CD4-positive, CD25-positive, alpha-beta regulatory T cell (primary cell): ENCODE measurements around the gene MICU1. TPM values are rescaled to one million over a fixed set of nuclear protein-coding genes. Genes with fewer than 3 reads are reported as not detected.

Experiments used
- ATAC-seq, 2 donors: fragments of 150-1000 bp; cut with Tn5 transposase; one replicate each; pipeline ENCODE4 v1.10.0; 2021; ENCODE audit warnings: low read depth in 2 of 2, moderate number of reproducible peaks in 2 of 2, moderate library complexity in 1 of 2
- DNase-seq, 3 donors: peaks; one replicate each; pipeline versions ENCODE4 v3.0.0 to v3.0.0-alpha.2; 2012 to 2022; ENCODE audit warnings: mixed read lengths in 1 of 3
- H3K27ac ChIP-seq: one replicate; pipeline ENCODE4 v1.7.0; 2013; ENCODE audit warnings: mild to moderate bottlenecking, low read length; ENCODE audit not compliant: insufficient read depth, poor library complexity, severe bottlenecking
- H3K27me3 ChIP-seq: one replicate; pipeline ENCODE4 v1.7.0; 2013; ENCODE audit warnings: low read length; ENCODE audit not compliant: control insufficient read depth, insufficient read depth
- H3K36me3 ChIP-seq: one replicate; pipeline ENCODE4 v1.7.0; 2013; ENCODE audit warnings: mild to moderate bottlenecking, low read length, moderate library complexity; ENCODE audit not compliant: control insufficient read depth, insufficient read depth
- H3K4me1 ChIP-seq: 2 replicates; pipeline ENCODE4 v1.7.0; 2013; ENCODE audit warnings: mild to moderate bottlenecking, low read length; ENCODE audit not compliant: insufficient read depth, control insufficient read depth, poor library complexity, severe bottlenecking
- H3K4me3 ChIP-seq: one replicate; pipeline ENCODE4 v1.7.0; 2013; ENCODE audit warnings: low read depth, mild to moderate bottlenecking, low read length, moderate library complexity
- H3K9me3 ChIP-seq, 2 experiments: 1 replicate in 1 of 2; 2 replicates in 1 of 2; pipeline ENCODE4 v1.7.0; 2013; ENCODE audit warnings: low read length in 2 of 2, mild to moderate bottlenecking in 1 of 2, moderate library complexity in 1 of 2; ENCODE audit not compliant: control insufficient read depth in 2 of 2
- H3K27ac Mint-ChIP-seq, 3 donors: one replicate each; pipeline ENCODE4 v1.8.0; 2020 to 2022; ENCODE audit warnings: mild to moderate bottlenecking in 3 of 3, mixed read lengths in 3 of 3, moderate library complexity in 2 of 3
- H3K27me3 Mint-ChIP-seq: one replicate; pipeline ENCODE4 v1.8.0; 2022; ENCODE audit warnings: mild to moderate bottlenecking, mixed read lengths
- H3K36me3 Mint-ChIP-seq: one replicate; pipeline ENCODE4 v1.8.0; 2020; ENCODE audit warnings: mixed read lengths
- H3K4me1 Mint-ChIP-seq, 4 donors: one replicate each; pipeline ENCODE4 v1.8.0; 2020 to 2022; ENCODE audit warnings: mixed read lengths in 4 of 4, mild to moderate bottlenecking in 1 of 4
- H3K4me3 Mint-ChIP-seq, 4 donors: one replicate each; pipeline ENCODE4 v1.8.0; 2020 to 2022; ENCODE audit warnings: mild to moderate bottlenecking in 4 of 4, mixed read lengths in 4 of 4, moderate library complexity in 3 of 4
- H3K9me3 Mint-ChIP-seq, 7 donors: one replicate each; pipeline ENCODE4 v1.8.0; 2020 to 2022; ENCODE audit warnings: mixed read lengths in 7 of 7, mild to moderate bottlenecking in 3 of 7, moderate library complexity in 2 of 7
- polyA plus RNA-seq, 4 donors: library from polyadenylated mRNA; unstranded; fragments of 300-500 nt; fragmentation: Illumina TruSeq; gene quantifications; one replicate each; pipeline ENCODE4 v1.2.3, GENCODE V29; 2021
- total RNA-seq: library from RNA; stranded (reverse); gene quantifications from one replicate; pipeline ENCODE4 v1.2.3, GENCODE V29; 2022

The MICU1 gene
- total and polyA plus RNA-seq, 5 donors from 2014 or later = 20.2 to 29.6 (median 26.5) TPM

- Histone ChIP-seq H3K36me3 (no peaks in the 10 kb centered on the region), H3K27me3 (no peaks in the 10 kb centered on the region), H3K4me1 (no peaks in the 10 kb centered on the region), H3K27ac (no peak overlapping the region), H3K9me3 (no peaks in the 10 kb centered on the region), H3K4me3 (no peak overlapping the region)
- ATAC-seq (no peak), DNase-seq (no peak)
- H3K27me3 Mint-ChIP-seq = no peaks in the 10 kb centered on the region
- peak overlapping the region in 1 of 3 donors; percentile 6 for H3K27ac Mint-ChIP-seq
- peaks cover 12% of the 10 kb centered on the region for H3K36me3 Mint-ChIP-seq
- no peaks in the 10 kb centered on the region for H3K9me3 Mint-ChIP-seq
- peaks cover 0 to 8% (median 0%) of the 10 kb centered on the region in 4 donors for H3K4me1 Mint-ChIP-seq
- no peak overlapping the region for H3K4me3 Mint-ChIP-seq
Observed at GRCh38 chr10:72379776-72380175, 246.1 kb downstream of the MICU1 start.

- Histone ChIP-seq H3K4me1 (no peaks in the 10 kb centered on the region), H3K36me3 (no peaks in the 10 kb centered on the region), H3K27me3 (no peaks in the 10 kb centered on the region), H3K27ac (no peak overlapping the region), H3K9me3 (no peaks in the 10 kb centered on the region), H3K4me3 (no peak overlapping the region)
- Mint-ChIP-seq H3K4me1 (peaks cover 0 to 8% (median 0%) of the 10 kb centered on the region in 4 donors), H3K27ac (no peak overlapping the region), H3K36me3 (peaks cover 12% of the 10 kb centered on the region), H3K9me3 (no peaks in the 10 kb centered on the region), H3K4me3 (no peak overlapping the region), H3K27me3 (no peaks in the 10 kb centered on the region)
- no peak for DNase-seq
- ATAC-seq = no peak
Observed at GRCh38 chr10:72379062-72379461, 246.8 kb downstream of the MICU1 start.

GRCh38 chr10:72375585-72375984 lies 250.3 kb downstream of the MICU1 start:
- DNase-seq = no peak
- Histone ChIP-seq H3K4me3 (no peak overlapping the region), H3K27ac (no peak overlapping the region), H3K36me3 (no peaks in the 10 kb centered on the region), H3K9me3 (no peaks in the 10 kb centered on the region), H3K4me1 (peaks cover 3% of the 10 kb centered on the region), H3K27me3 (no peaks in the 10 kb centered on the region)
- no peaks in the 10 kb centered on the region for H3K27me3 Mint-ChIP-seq
- H3K4me1 Mint-ChIP-seq = peaks cover 2 to 9% (median 2%) of the 10 kb centered on the region in 4 donors
- no peak overlapping the region for H3K4me3 Mint-ChIP-seq
- peaks cover 15% of the 10 kb centered on the region for H3K36me3 Mint-ChIP-seq
- no peak for ATAC-seq
- H3K27ac Mint-ChIP-seq = no peak overlapping the region
- H3K9me3 Mint-ChIP-seq = no peaks in the 10 kb centered on the region

- no peak overlapping the region for H3K27ac Mint-ChIP-seq
- no peak overlapping the region for H3K4me3 Mint-ChIP-seq
- Histone ChIP-seq H3K27ac (no peak overlapping the region), H3K36me3 (no peaks in the 10 kb centered on the region), H3K9me3 (no peaks in the 10 kb centered on the region), H3K4me3 (no peak overlapping the region), H3K27me3 (no peaks in the 10 kb centered on the region), H3K4me1 (peaks cover 7% of the 10 kb centered on the region)
- ATAC-seq (no peak), DNase-seq (no peak)
- H3K9me3 Mint-ChIP-seq = no peaks in the 10 kb centered on the region
- H3K36me3 Mint-ChIP-seq = peaks cover 15% of the 10 kb centered on the region
- no peaks in the 10 kb centered on the region for H3K27me3 Mint-ChIP-seq
- peaks cover 6 to 13% (median 6%) of the 10 kb centered on the region in 4 donors for H3K4me1 Mint-ChIP-seq
Observed at GRCh38 chr10:72375173-72375572, 250.7 kb downstream of the MICU1 start.

- peak overlapping the region; percentile 51 to 85 (median 80) for H3K27ac Mint-ChIP-seq
- H3K4me1 Mint-ChIP-seq = peaks cover 6 to 32% (median 15%) of the 10 kb centered on the region in 4 donors
- no peaks in the 10 kb centered on the region for H3K9me3 Mint-ChIP-seq
- no peaks in the 10 kb centered on the region for H3K27me3 ChIP-seq
- peaks cover 8% of the 10 kb centered on the region for H3K4me1 ChIP-seq
- H3K36me3 Mint-ChIP-seq = peaks cover 21% of the 10 kb centered on the region
- H3K27ac ChIP-seq = peak overlapping the region; percentile 33
- H3K27me3 Mint-ChIP-seq = no peaks in the 10 kb centered on the region
- peak overlapping the region; percentile 21 for H3K4me3 ChIP-seq
- H3K36me3 ChIP-seq = peaks cover 11% of the 10 kb centered on the region
- no peaks in the 10 kb centered on the region for H3K9me3 ChIP-seq
- ATAC-seq (peak; percentile 80 to 85), DNase-seq (peak in 2 of 3 donors; percentile 41 to 66)
- H3K4me3 Mint-ChIP-seq = peak overlapping the region; percentile 14 to 65 (median 46)
Observed at GRCh38 chr10:72370201-72370722, 255.6 kb downstream of the MICU1 start.

- no peak overlapping the region for H3K4me3 Mint-ChIP-seq
- H3K36me3 ChIP-seq = peaks cover 11% of the 10 kb centered on the region
- DNase-seq (no peak), ATAC-seq (no peak)
- no peak overlapping the region for H3K27ac ChIP-seq
- peaks cover 20% of the 10 kb centered on the region for H3K4me1 ChIP-seq
- H3K9me3 ChIP-seq = no peaks in the 10 kb centered on the region
- no peaks in the 10 kb centered on the region for H3K27me3 ChIP-seq
- no peaks in the 10 kb centered on the region for H3K9me3 Mint-ChIP-seq
- H3K4me3 ChIP-seq = no peak overlapping the region
- H3K27me3 Mint-ChIP-seq = no peaks in the 10 kb centered on the region
- H3K27ac Mint-ChIP-seq = peak overlapping the region in 2 of 3 donors; percentile 32 to 78
- peaks cover 6 to 46% (median 22%) of the 10 kb centered on the region in 4 donors for H3K4me1 Mint-ChIP-seq
- H3K36me3 Mint-ChIP-seq = peaks cover 14% of the 10 kb centered on the region
Observed at GRCh38 chr10:72367301-72367960, 258.4 kb downstream of the MICU1 start.

- H3K36me3 Mint-ChIP-seq = peaks cover 14% of the 10 kb centered on the region
- Histone ChIP-seq H3K27ac (peak overlapping the region; percentile 62), H3K4me3 (no peak overlapping the region), H3K36me3 (peaks cover 11% of the 10 kb centered on the region), H3K4me1 (peaks cover 14% of the 10 kb centered on the region), H3K9me3 (no peaks in the 10 kb centered on the region), H3K27me3 (no peaks in the 10 kb centered on the region)
- no peaks in the 10 kb centered on the region for H3K27me3 Mint-ChIP-seq
- ATAC-seq (no peak), DNase-seq (no peak)
- H3K9me3 Mint-ChIP-seq = no peaks in the 10 kb centered on the region
- peak overlapping the region in 2 of 3 donors; percentile 84 to 89 for H3K27ac Mint-ChIP-seq
- peaks cover 2 to 40% (median 18%) of the 10 kb centered on the region in 4 donors for H3K4me1 Mint-ChIP-seq
- peak overlapping the region in 3 of 4 donors; percentile 15 to 46 (median 43) for H3K4me3 Mint-ChIP-seq
Observed at GRCh38 chr10:72365106-72365895, 260.6 kb downstream of the MICU1 start.
